OCI-LY3 (cell line): ENCODE measurements around the gene LRP11.

ENCODE experiments used
- EZH2phosphoT487 ChIP-seq: fragments of 200-600 bp; shearing (Covaris generic); IDR thresholded peaks from 2 replicates; pipeline ENCODE4 v1.6.1; 2018; ENCODE audit warnings: antibody characterized with exemption, mixed run types, low read depth
- TF ChIP-seq, protein P1 (sequence below): fragments of 200-600, 300-600 bp; sonication (generic); IDR thresholded peaks from 2 replicates; pipeline ENCODE4 v1.5.1; 2014; ENCODE audit warnings: antibody characterized with exemption, low read length, low read depth

DNA sequence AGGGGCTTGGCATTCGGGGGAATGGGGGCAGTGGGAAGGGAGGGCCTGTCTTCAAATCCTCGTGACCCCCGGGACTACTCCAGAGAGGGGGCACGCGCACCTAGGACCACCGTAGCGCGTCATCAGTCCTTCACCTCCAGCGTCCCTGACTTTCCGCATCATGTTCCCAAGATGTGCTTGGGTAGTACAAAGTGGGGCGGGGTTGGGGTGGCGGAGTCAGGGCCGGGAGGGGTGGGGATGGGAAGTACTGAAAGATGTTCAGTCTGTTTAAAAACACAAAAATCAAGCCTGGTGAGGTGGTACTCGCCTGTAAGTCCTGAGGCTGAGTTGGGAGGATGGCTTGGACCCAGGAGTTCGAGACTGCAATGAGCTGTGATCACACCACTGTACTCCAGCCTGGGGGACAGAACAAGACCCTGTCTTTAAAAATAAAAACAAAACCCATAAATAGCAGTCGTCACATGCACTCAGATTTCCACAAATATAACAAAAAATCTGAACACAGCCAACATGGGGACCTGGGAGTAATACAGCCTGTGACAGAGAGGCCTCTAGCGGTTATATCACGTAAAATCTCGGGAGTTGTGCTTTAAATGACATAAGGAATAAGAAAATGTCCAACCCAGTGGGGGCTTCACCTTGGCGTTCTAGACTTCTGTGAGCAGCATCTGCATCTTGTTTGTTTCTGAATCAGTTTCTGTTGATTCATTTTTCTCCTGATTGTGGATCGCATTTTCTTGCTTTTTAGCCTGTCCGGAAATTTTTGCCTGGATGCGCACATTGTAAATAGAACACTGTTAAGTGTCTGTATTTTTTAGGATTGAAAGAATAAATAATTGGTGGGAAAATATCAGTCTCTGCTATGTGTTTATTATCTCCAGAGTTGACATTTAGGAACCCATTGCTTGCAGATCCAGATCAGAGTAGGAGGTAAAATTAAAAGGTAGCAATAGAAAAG lies 698 bp upstream of the LRP11 start:
- TF ChIP-seq, protein P1, sequence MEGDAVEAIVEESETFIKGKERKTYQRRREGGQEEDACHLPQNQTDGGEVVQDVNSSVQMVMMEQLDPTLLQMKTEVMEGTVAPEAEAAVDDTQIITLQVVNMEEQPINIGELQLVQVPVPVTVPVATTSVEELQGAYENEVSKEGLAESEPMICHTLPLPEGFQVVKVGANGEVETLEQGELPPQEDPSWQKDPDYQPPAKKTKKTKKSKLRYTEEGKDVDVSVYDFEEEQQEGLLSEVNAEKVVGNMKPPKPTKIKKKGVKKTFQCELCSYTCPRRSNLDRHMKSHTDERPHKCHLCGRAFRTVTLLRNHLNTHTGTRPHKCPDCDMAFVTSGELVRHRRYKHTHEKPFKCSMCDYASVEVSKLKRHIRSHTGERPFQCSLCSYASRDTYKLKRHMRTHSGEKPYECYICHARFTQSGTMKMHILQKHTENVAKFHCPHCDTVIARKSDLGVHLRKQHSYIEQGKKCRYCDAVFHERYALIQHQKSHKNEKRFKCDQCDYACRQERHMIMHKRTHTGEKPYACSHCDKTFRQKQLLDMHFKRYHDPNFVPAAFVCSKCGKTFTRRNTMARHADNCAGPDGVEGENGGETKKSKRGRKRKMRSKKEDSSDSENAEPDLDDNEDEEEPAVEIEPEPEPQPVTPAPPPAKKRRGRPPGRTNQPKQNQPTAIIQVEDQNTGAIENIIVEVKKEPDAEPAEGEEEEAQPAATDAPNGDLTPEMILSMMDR, result peak; percentile 69
- no peak for TF ChIP-seq EZH2phosphoT487
